Smooth muscle cell (in vitro differentiated cells): ENCODE results near the gene CTNND2. TPM values are rescaled to one million over a fixed set of nuclear protein-coding genes. Genes with fewer than 3 reads are reported as not detected.

Source experiments
- DNase-seq: peaks from one replicate; lab custom pipeline; 2025; ENCODE audit not compliant: unreplicated experiment; lab: John Stamatoyannopoulos, UW
- H2AFZ ChIP-seq: fragments of 200-600 bp; sonication (generic); 2 replicates; pipeline ENCODE4 v1.6.0; 2016; ENCODE audit warnings: antibody characterized with exemption, low read depth, mild to moderate bottlenecking
- H3F3A ChIP-seq: fragments of 200-600 bp; sonication (generic); 2 replicates; pipeline ENCODE4 v1.6.0; 2017; ENCODE audit warnings: antibody characterized with exemption, low read depth
- H3K27ac ChIP-seq: fragments of 200-600 bp; sonication (generic); 2 replicates; pipeline ENCODE4 v1.5.1; 2016; ENCODE audit warnings: low read depth, mild to moderate bottlenecking
- H3K27me3 ChIP-seq: fragments of 200-600 bp; sonication (generic); 2 replicates; pipeline ENCODE4 v1.6.1; 2016; ENCODE audit warnings: low read depth, mild to moderate bottlenecking
- H3K36me3 ChIP-seq: fragments of 200-600 bp; sonication (generic); 2 replicates; pipeline ENCODE4 v1.5.1; 2016; ENCODE audit warnings: low read depth
- H3K4me1 ChIP-seq: fragments of 200-600 bp; sonication (generic); 2 replicates; pipeline ENCODE4 v1.5.1; 2016; ENCODE audit warnings: low read depth
- H3K4me2 ChIP-seq: fragments of 200-600 bp; sonication (generic); 2 replicates; pipeline ENCODE4 v1.6.0; 2016; ENCODE audit warnings: mild to moderate bottlenecking
- H3K4me3 ChIP-seq: fragments of 200-600 bp; sonication (generic); 2 replicates; pipeline ENCODE4 v1.5.1; 2016; ENCODE audit warnings: mild to moderate bottlenecking
- H3K79me2 ChIP-seq: fragments of 200-600 bp; sonication (generic); 2 replicates; pipeline ENCODE4 v1.6.0; 2016; ENCODE audit warnings: low read depth, mild to moderate bottlenecking
- H3K9ac ChIP-seq: fragments of 200-600 bp; sonication (generic); 2 replicates; pipeline ENCODE4 v1.6.0; 2016; ENCODE audit warnings: low read depth
- H3K9me3 ChIP-seq: fragments of 200-600 bp; sonication (generic); replicated peaks from 2 replicates; pipeline ENCODE4 v1.5.1; 2016; ENCODE audit warnings: low read depth
- H4K20me1 ChIP-seq: fragments of 200-600 bp; sonication (generic); 2 replicates; pipeline ENCODE4 v1.6.0; 2016; ENCODE audit warnings: low read depth
- CTCF ChIP-seq: fragments of 200-600 bp; sonication (generic); IDR thresholded peaks from 2 replicates; pipeline ENCODE4 v1.5.1; 2017; ENCODE audit warnings: borderline replicate concordance, mild to moderate bottlenecking, antibody characterized with exemption; ENCODE audit not compliant: insufficient read depth, poor library complexity, severe bottlenecking
- WGBS: methylation state at CpG from one replicate; pipeline ENCODE4 v1.1.7; 2016; ENCODE audit warnings: low lambda C conversion rate; 5-methylcytosine and 5-hydroxymethylcytosine counted together
- polyA plus RNA-seq: library from polyadenylated mRNA; unstranded; fragments of >200 nt; fragmentation: Nextera tagmentation; extraction: Ambion mirVana; gene quantifications from 2 replicates; pipeline ENCODE4 v1.2.1, GENCODE V29; 2016
- total RNA-seq: library from RNA; depleted of rRNA; stranded (reverse); fragments of >200 nt; gene quantifications from 2 replicates; pipeline ENCODE4 v1.2.3, GENCODE V29; 2014

The CTNND2 gene
- total and polyA plus RNA-seq, 2 experiments from 2014 or later = 2.7 to 5.8 TPM

- Histone ChIP-seq H3K79me2 (no peaks in the 10 kb centered on the region), H3K27ac (no peak overlapping the region), H3K4me2 (no peak overlapping the region), H4K20me1 (no peaks in the 10 kb centered on the region), H3K9ac (no peak overlapping the region), H3K27me3 (no peaks in the 10 kb centered on the region), H3K4me1 (no peaks in the 10 kb centered on the region), H2AFZ (no peak overlapping the region), H3K4me3 (no peak overlapping the region), H3K9me3 (no peaks in the 10 kb centered on the region), H3F3A (no peaks in the 10 kb centered on the region), H3K36me3 (no peaks in the 10 kb centered on the region)
- WGBS = 84% methylated on average over 7 of the region's 7 CpGs
- TF ChIP-seq CTCF = no peak
- DNase-seq = no peak
Measured at GRCh38 chr5:11047030-11047429, 857.2 kb downstream of the CTNND2 start.

- no peak for DNase-seq
- H2AFZ ChIP-seq = no peak overlapping the region
- H3K79me2 ChIP-seq = no peaks in the 10 kb centered on the region
- no peak overlapping the region for H3K27ac ChIP-seq
- no peak overlapping the region for H3K4me2 ChIP-seq
- no peaks in the 10 kb centered on the region for H3K9me3 ChIP-seq
- H4K20me1 ChIP-seq = no peaks in the 10 kb centered on the region
- H3K4me3 ChIP-seq = no peak overlapping the region
- H3K9ac ChIP-seq = no peak overlapping the region
- TF ChIP-seq CTCF = no peak
- no peaks in the 10 kb centered on the region for H3F3A ChIP-seq
- WGBS = 47% methylated on average over 7 of the region's 7 CpGs
- no peaks in the 10 kb centered on the region for H3K36me3 ChIP-seq
- no peaks in the 10 kb centered on the region for H3K27me3 ChIP-seq
- H3K4me1 ChIP-seq = no peaks in the 10 kb centered on the region
Measured at GRCh38 chr5:11046160-11046559, 858.1 kb downstream of the CTNND2 start.

- no peak overlapping the region for H3K9ac ChIP-seq
- H4K20me1 ChIP-seq = no peaks in the 10 kb centered on the region
- no peak for DNase-seq
- 91% methylated on average over 3 of the region's 3 CpGs for WGBS
- H3K9me3 ChIP-seq = no peaks in the 10 kb centered on the region
- H3K79me2 ChIP-seq = no peaks in the 10 kb centered on the region
- H3F3A ChIP-seq = no peaks in the 10 kb centered on the region
- H3K27ac ChIP-seq = no peak overlapping the region
- no peaks in the 10 kb centered on the region for H3K36me3 ChIP-seq
- H2AFZ ChIP-seq = no peak overlapping the region
- no peak for TF ChIP-seq CTCF
- H3K27me3 ChIP-seq = no peaks in the 10 kb centered on the region
- H3K4me3 ChIP-seq = no peak overlapping the region
- H3K4me2 ChIP-seq = no peak overlapping the region
- H3K4me1 ChIP-seq = no peaks in the 10 kb centered on the region
Measured at GRCh38 chr5:11045411-11045810, 858.8 kb downstream of the CTNND2 start.

- H3K4me1 ChIP-seq = no peaks in the 10 kb centered on the region
- H3K36me3 ChIP-seq = no peaks in the 10 kb centered on the region
- DNase-seq = no peak
- no peak for TF ChIP-seq CTCF
- H3K4me3 ChIP-seq = no peak overlapping the region
- H3K9me3 ChIP-seq = no peaks in the 10 kb centered on the region
- H3K27me3 ChIP-seq = no peaks in the 10 kb centered on the region
- H3K9ac ChIP-seq = no peak overlapping the region
- H3K27ac ChIP-seq = no peak overlapping the region
- H3K4me2 ChIP-seq = no peak overlapping the region
- H3F3A ChIP-seq = no peaks in the 10 kb centered on the region
- H4K20me1 ChIP-seq = no peaks in the 10 kb centered on the region
- no peak overlapping the region for H2AFZ ChIP-seq
- no peaks in the 10 kb centered on the region for H3K79me2 ChIP-seq
Measured at GRCh38 chr5:11044581-11044980, 859.7 kb downstream of the CTNND2 start.
